Activated CD4-positive, alpha-beta memory T cell treated with anti-CD3 and anti-CD28 coated beads for 36 hours (primary cell): ENCODE data around the gene HTR3C. TPM values are rescaled to one million over a fixed set of nuclear protein-coding genes. Genes with fewer than 3 reads are reported as not detected.

Experiments used
- CTCF ChIA-PET: fragments of 350-600 bp; sonication (Branson Sonifier 250); formaldehyde crosslinking; loops from one replicate; lab custom pipeline; 2021; ENCODE audit warnings: antibody characterized with exemption, inconsistent platforms; lab: Charles Lee
- POLR2A ChIA-PET: fragments of 350-600 bp; sonication (Branson Sonifier 250); formaldehyde crosslinking; loops from one replicate; lab custom pipeline; 2021; ENCODE audit warnings: antibody characterized with exemption; lab: Charles Lee
- DNase-seq: peaks from one replicate; pipeline ENCODE4 v3.0.0-alpha.2; 2020
- H3K27ac Mint-ChIP-seq: one replicate; pipeline ENCODE4 v1.8.0; 2021; ENCODE audit warnings: mixed read lengths
- H3K27me3 Mint-ChIP-seq: one replicate; pipeline ENCODE4 v1.8.0; 2021; ENCODE audit warnings: mixed read lengths
- H3K36me3 Mint-ChIP-seq: one replicate; pipeline ENCODE4 v1.8.0; 2021; ENCODE audit warnings: mixed read lengths
- H3K4me1 Mint-ChIP-seq: one replicate; pipeline ENCODE4 v1.8.0; 2021; ENCODE audit warnings: low read depth, mixed read lengths
- H3K4me3 Mint-ChIP-seq: one replicate; pipeline ENCODE4 v1.8.0; 2021; ENCODE audit warnings: mild to moderate bottlenecking, mixed read lengths
- H3K9me3 Mint-ChIP-seq: one replicate; pipeline ENCODE4 v1.8.0; 2021; ENCODE audit warnings: mixed read lengths
- intact Hi-C: fragments of 100-400 bp; cut with micrococcal nuclease; formaldehyde crosslinking; loops from one replicate; pipeline ENCODE4 v1.15.1; 2023
- total RNA-seq, 2 experiments: library from RNA; stranded (reverse); gene quantifications; one replicate each; pipeline ENCODE4 v1.2.3, GENCODE V29; 2021

HTR3C gene
- total RNA-seq, 2 experiments from 2014 or later: not detected

DNA sequence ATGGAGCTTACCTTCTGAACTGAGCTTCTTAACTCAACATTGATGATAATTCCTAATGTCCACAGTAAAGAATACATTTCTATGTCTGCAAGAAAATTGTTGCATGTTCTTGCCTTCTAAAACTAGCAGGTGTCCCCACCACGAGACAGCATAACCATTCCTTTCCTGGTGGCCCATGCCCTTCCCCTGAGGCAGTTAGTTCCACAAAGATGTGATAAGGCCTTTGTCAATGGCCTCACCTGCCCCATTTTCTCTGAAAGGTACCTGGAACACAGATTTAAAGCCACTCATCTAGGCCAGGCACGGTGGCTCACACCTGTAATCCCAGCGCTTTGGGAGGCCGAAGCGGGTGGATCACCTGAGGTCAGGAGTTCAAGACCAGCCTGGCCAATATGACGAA is 23.1 kb downstream of the HTR3C start:
- ChIA-PET CTCF (no interaction called here), POLR2A (no interaction called here)
- Mint-ChIP-seq H3K9me3 (peaks cover 3% of the 10 kb centered on the region), H3K27ac (no peak overlapping the region), H3K36me3 (no peaks in the 10 kb centered on the region), H3K4me3 (no peak overlapping the region), H3K4me1 (no peaks in the 10 kb centered on the region), H3K27me3 (peaks cover 5% of the 10 kb centered on the region)
- DNase-seq: no peak
- intact Hi-C loops: no loop called here

DNA sequence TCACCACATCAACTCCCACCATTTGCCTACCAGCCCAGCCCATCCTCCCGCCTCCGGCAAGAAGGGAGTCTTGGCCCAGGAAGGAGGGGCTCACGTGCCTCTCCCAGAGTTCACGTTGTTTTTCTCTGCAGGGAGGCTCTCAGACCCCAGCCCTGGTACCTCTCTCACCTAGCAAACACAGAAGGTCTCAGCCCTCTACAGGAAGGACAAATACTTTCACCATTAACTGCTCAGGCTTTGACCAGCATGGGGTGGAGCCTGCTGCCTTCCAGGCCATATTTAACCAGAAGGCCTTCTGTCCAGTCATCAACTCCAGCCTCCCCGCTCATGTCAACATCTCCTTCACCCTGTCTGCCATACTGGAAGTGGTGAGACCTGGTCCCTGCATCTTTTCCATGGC is 25.0 kb downstream of the HTR3C start:
- intact Hi-C loops: no loop called here
- Mint-ChIP-seq H3K36me3 (no peaks in the 10 kb centered on the region), H3K4me1 (no peaks in the 10 kb centered on the region), H3K27me3 (peaks cover 2% of the 10 kb centered on the region), H3K4me3 (no peak overlapping the region), H3K27ac (no peak overlapping the region), H3K9me3 (no peaks in the 10 kb centered on the region)
- POLR2A ChIA-PET: no interaction called here
- CTCF ChIA-PET: no interaction called here
- no peak for DNase-seq

DNA sequence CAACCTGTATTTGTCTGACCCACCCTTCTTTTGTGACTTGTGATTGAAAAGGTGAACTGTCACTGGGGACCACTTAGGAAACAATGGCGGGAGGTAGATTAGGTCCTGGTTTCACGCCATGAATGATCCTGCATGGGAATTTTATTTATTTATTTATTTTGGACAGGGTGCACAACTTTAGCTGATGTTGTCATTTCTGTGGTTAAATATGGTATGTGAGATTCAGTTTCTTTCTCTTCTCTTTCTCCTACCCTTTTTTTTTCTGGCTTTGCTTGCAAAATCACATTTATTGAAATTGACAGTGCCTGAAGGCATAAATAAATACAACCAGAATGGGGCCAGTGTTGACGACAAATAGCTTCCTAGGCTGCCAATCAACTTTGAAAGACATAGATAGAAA is 26.0 kb downstream of the HTR3C start:
- H3K36me3 Mint-ChIP-seq: no peaks in the 10 kb centered on the region
- H3K9me3 Mint-ChIP-seq: no peaks in the 10 kb centered on the region
- ChIA-PET CTCF (no interaction called here), POLR2A (no interaction called here)
- H3K4me3 Mint-ChIP-seq: no peak overlapping the region
- intact Hi-C loops: no loop called here
- H3K4me1 Mint-ChIP-seq: no peaks in the 10 kb centered on the region
- H3K27ac Mint-ChIP-seq: no peak overlapping the region
- peaks cover 2% of the 10 kb centered on the region for H3K27me3 Mint-ChIP-seq
- DNase-seq: no peak

DNA sequence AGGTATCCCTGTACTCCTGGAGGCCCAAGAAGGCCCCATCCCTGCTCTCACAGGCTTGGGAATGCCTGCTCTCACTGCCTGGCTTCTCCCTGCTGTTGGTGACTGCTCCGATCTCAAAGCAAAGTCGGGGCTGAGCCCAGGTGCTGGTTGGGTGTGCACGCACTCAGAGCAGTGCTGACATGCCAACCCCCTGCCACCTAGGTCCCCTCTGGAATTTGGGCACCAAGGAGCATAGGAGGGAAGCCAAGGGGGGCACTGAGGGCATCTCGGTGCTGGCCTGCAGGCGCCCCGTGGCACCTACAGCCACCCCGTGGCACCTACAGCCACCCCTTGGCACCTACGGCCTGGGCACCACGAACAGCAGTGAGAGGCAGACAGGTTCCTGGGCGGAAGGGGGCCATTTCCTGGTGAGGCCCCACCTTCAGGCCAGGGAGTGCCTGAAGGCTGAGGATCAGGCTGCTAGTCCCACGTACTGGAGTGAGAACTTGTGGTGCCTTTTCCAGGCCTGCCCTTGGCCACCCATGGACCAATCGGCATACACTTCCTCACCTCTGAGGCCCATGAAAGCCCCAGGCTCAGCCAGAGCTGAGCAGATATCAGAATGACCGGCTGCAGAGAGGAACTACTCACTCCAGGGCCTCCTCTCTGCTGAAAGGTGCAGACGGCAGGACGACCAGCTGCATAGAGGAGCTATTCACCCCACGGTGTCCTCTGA is 28.4 kb downstream of the HTR3C start:
- DNase-seq: no peak
- POLR2A ChIA-PET: no interaction called here
- CTCF ChIA-PET: no interaction called here
- intact Hi-C loops: no loop called here
- Mint-ChIP-seq H3K4me1 (peaks cover 6% of the 10 kb centered on the region), H3K9me3 (peaks cover 12% of the 10 kb centered on the region), H3K27me3 (peaks cover 2% of the 10 kb centered on the region), H3K36me3 (no peaks in the 10 kb centered on the region), H3K27ac (no peak overlapping the region), H3K4me3 (no peak overlapping the region)

DNA sequence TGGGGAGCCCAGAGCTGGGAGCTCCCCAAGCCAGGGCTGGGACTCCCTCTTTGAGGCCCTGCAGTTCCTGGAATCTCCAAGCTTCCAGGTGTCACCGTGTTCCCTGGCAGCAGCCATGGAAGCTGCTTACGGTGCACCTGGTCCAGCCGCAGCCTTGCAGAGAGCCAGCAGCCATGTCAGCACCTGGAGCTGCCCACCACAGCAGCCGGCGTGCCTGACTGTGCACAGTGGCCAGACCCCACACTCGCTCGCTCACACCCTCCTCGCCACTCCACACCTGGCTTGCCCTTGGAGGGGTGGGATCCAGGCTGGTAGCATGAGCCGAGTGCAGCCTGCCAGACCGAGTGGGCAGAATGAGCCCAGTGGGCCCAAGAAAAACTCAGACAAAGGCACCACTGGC is 29.2 kb downstream of the HTR3C start:
- no peak for DNase-seq
- ChIA-PET POLR2A (no interaction called here), CTCF (no interaction called here)
- peaks cover 6% of the 10 kb centered on the region for H3K4me1 Mint-ChIP-seq
- peaks cover 14% of the 10 kb centered on the region for H3K9me3 Mint-ChIP-seq
- H3K36me3 Mint-ChIP-seq: no peaks in the 10 kb centered on the region
- peaks cover 2% of the 10 kb centered on the region for H3K27me3 Mint-ChIP-seq
- H3K4me3 Mint-ChIP-seq: no peak overlapping the region
- intact Hi-C loops: no loop called here
- no peak overlapping the region for H3K27ac Mint-ChIP-seq

DNA sequence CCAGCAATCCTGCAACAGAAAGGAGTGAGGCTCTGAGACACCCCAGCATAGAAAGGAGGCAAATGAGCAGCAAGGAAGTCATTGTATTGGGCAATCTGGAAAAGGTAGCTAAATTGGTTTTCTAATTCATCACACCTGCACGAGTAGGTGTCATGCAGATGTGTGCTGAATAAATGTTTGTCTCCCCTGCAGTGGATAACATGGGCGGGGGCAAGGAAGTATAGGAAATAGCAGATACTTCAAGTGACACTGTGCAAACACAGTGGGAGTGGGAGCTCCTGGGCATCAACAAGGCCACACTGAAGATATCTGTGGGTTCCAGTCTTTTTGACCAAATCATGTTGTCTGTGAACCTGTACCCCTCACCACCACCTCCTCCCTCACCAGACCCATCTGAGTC is 29.6 kb downstream of the HTR3C start:
- Mint-ChIP-seq H3K27me3 (peaks cover 2% of the 10 kb centered on the region), H3K36me3 (no peaks in the 10 kb centered on the region)
- POLR2A ChIA-PET: no interaction called here

DNA sequence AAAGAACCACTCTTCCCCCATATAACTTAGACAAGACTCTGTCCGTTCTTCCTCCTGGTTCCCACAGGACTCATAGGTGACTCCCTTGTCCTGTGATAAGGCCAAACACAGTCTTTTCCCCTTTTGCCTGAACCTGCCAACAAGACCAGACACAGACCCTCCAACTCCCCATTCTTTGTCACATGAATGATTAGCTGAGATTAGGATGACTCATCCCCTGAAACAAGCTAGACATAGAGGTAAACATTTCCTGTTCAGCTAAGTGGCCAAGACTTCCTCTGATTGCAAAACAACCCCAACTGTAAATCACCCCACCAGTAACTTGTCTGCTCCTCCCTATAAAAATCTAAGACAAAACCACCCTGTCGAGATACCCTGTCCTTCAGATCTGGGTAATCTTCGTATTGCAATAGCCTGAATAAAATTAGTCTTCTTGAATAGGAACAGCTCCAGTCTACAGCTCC is 32.6 kb downstream of the HTR3C start:
- intact Hi-C loops: no loop called here
- DNase-seq: no peak
- H3K4me1 Mint-ChIP-seq: peaks cover 6% of the 10 kb centered on the region
- H3K9me3 Mint-ChIP-seq: peaks cover 14% of the 10 kb centered on the region
- H3K36me3 Mint-ChIP-seq: no peaks in the 10 kb centered on the region
- no peak overlapping the region for H3K27ac Mint-ChIP-seq
- no peaks in the 10 kb centered on the region for H3K27me3 Mint-ChIP-seq
- no peak overlapping the region for H3K4me3 Mint-ChIP-seq
- ChIA-PET CTCF (no interaction called here), POLR2A (no interaction called here)

More for the DNA sequence above, 29.6 kb downstream of the HTR3C start:
- intact Hi-C loops: no loop called here
- H3K9me3 Mint-ChIP-seq: peaks cover 14% of the 10 kb centered on the region
- CTCF ChIA-PET: no interaction called here
- no peak overlapping the region for H3K4me3 Mint-ChIP-seq
- H3K27ac Mint-ChIP-seq: no peak overlapping the region
- H3K4me1 Mint-ChIP-seq: peaks cover 6% of the 10 kb centered on the region
- DNase-seq: no peak

DNA sequence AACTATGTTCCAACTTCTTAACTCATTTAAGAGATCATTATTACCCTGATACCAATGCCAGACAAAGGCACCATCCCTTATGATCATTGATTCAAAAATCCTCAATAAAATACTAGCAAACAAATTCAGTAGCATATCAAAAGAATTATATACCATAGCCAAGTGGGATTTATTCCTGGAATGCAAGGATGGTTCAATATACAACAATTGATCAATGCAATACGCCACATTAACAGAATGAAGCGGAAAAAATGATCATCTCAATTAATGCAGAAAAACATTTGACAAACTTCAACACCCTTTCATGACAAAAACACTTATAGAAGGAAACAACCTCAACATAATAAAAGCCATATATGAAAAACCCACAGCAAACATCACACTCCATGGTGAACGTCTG is 39.4 kb downstream of the HTR3C start:
- no peak for DNase-seq
- Mint-ChIP-seq H3K9me3 (peaks cover 21% of the 10 kb centered on the region), H3K4me3 (no peak overlapping the region), H3K27me3 (peaks cover 10% of the 10 kb centered on the region), H3K27ac (no peak overlapping the region), H3K36me3 (peaks cover 11% of the 10 kb centered on the region), H3K4me1 (no peaks in the 10 kb centered on the region)
- CTCF ChIA-PET: no interaction called here
- intact Hi-C loops: no loop called here
- POLR2A ChIA-PET: no interaction called here

DNA sequence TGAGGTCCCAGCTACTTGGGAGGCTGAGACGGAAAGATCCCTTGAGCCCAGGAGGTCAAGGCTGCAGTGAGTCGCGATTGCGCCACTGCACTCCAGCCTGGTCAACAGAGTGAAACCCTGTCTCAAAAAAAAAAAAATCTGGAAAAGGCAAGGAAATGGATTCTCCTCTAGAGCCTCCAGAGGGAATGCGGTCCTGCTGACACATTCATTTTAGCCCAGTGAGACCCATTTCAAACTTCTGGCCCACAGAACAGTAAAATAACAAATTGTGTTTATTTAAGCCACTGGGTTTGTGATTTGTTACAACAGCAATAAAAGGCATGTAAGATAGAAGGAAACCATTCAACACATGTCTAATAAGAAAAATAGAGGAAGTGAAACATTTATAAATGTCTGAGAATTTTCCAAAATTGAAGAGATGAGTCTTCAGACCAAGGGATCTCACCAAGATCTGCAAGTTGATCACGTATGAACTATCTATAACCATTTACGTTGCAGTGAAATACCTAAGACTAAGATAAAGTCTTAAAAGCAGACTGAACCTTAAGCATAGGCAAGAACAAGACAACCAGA is 44.0 kb downstream of the HTR3C start, which contains the start of gene HTR3E:
Gene HTR3E (plus strand): TSS at position 254 of the 573 bp plus-strand sequence. CDS start 466 bp downstream, outside the sequence.
- Mint-ChIP-seq H3K9me3 (peaks cover 13% of the 10 kb centered on the region), H3K4me1 (no peaks in the 10 kb centered on the region), H3K27ac (no peak within 1 kb of the TSS), H3K36me3 (peaks cover 5% of the 10 kb centered on the region), H3K4me3 (no peak within 1 kb of the TSS), H3K27me3 (peaks cover 7% of the 10 kb centered on the region)
- no peak for DNase-seq
- ChIA-PET POLR2A (no interaction called here), CTCF (no interaction called here)
- intact Hi-C loops: no loop called here

DNA sequence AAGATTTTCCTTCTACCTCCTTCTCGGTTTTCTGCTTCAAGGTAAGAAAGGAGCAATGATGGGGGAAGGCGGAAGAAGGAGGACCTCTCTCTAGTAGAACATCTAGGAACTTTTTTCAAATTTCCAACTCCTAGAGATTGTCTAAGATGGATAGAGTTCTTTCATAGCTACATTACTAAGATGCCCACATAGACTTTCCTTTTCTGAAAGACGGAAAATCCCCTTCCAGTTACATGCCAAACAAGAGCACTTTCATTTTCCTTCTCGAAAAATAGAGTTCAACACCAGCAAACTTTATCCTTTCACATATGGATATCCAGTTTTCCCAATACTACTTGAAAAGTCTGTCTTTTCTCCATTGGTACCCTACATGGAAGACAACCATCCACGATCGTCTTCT is 44.7 kb downstream of the HTR3C start:
- no peak for DNase-seq
- peaks cover 7% of the 10 kb centered on the region for H3K27me3 Mint-ChIP-seq
- H3K4me1 Mint-ChIP-seq: no peaks in the 10 kb centered on the region
- peaks cover 6% of the 10 kb centered on the region for H3K9me3 Mint-ChIP-seq
- ChIA-PET POLR2A (no interaction called here), CTCF (no interaction called here)
- H3K36me3 Mint-ChIP-seq: no peaks in the 10 kb centered on the region
- no peak overlapping the region for H3K27ac Mint-ChIP-seq
- intact Hi-C loops: no loop called here
- no peak overlapping the region for H3K4me3 Mint-ChIP-seq

DNA sequence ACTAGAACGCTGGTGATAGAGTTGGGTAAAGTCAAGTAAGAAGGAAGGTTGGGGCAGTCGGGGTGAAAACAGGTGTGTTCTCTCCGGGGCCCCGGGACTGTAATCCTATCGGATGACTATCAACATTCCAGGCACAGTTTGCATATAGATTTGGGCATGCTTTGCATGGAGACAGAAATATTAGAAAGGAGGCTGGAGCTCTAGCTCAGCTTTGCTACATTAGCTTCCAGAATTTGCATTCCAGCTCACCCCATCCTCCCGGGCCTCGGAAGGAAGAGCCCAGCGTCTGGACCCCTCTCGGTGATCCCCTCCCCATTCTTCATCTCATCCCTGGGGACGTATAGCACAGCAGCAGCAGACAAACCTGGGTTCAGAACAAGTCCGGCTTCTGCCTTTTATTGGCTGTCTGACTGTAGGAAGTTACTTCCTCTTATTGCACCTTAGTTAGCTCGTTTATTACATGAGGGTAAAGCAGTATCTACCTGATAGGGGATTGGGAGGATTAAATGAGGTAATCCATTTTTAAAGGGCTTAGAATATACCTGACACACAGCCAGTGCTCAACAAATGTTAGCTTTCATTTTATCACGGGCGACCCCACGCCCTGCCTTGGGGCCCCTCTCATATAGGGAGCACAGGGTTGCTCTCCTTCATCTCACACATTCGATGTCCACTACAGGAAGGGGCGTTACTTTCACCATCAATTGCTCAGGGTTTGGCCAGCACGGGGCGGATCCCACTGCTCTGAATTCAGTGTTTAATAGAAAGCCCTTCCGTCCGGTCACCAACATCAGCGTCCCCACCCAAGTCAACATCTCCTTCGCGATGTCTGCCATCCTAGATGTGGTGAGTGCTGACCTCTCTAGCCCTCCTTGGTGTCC is 47.2 kb downstream of the HTR3C start:
- Mint-ChIP-seq H3K4me1 (no peaks in the 10 kb centered on the region), H3K4me3 (no peak overlapping the region), H3K27ac (no peak overlapping the region), H3K9me3 (no peaks in the 10 kb centered on the region), H3K36me3 (no peaks in the 10 kb centered on the region), H3K27me3 (peaks cover 4% of the 10 kb centered on the region)
- DNase-seq: no peak
- ChIA-PET POLR2A (no interaction called here), CTCF (no interaction called here)
- intact Hi-C loops: no loop called here
